Measurements from ENCODE around the gene AEN.

DNA sequence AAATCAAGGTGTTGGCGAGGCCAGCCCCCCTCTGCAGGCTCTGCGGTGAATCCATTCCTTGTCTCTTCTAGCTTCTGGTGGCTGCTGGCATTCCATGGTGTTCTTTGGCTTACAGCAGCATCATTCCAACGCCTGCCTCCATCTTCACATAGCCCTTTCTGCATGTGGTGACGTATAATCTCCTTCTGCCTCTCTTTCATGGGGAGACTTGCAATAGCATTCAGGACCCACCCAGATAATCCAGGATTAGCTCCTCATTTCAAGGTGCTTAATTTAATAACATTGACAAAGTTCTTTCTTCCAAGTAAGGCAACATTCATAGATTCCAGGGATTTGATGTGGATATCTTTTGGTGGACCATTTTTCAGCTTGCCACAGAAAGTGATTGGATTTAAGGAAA, 53.5 kb downstream of the AEN start:
- TF ChIP-seq POLR2AphosphoS5 (IDR thresholded peaks at IDR 0.05; ENCODE audit: insufficient read depth in 1 of 2, low read depth in 1 of 2), result no peak
- no peak for TF ChIP-seq CTCF (IDR thresholded peaks at IDR 0.05)
